Measurements from ENCODE around the gene RBM44. TPM values are rescaled to one million over a fixed set of nuclear protein-coding genes. Genes with fewer than 3 reads are reported as not detected.
"Not testable (repeated sequence)": the region's sequence is repeated elsewhere in the genome, so short reads cannot be mapped to it uniquely, and the experiment has no call there.

Gene RBM44
- total RNA-seq, 1 experiment from 2014 or later, result 0.95 TPM

GRCh38 chr2:237763812-237764211 lies 34.8 kb upstream of the RBM44 start:
- DNase-seq (ENCODE audit: low spot score), result no peak
- ChIA-PET CTCF (no interaction called here), POLR2A (ENCODE audit: low non-redundant PET) (no interaction called here)
- no TSS peak for BruUV-seq (replicated peaks)
- no peaks in the 10 kb centered on the region for H3K4me1 ChIP-seq (ENCODE audit: insufficient read depth, low read length, poor library complexity, severe bottlenecking)
- no peak overlapping the region for H3K27ac ChIP-seq (ENCODE audit: low read depth, low read length, poor library complexity, severe bottlenecking)
- TF ChIP-seq EZH2 (IDR thresholded peaks at IDR 0.05; ENCODE audit: borderline replicate concordance, low read depth, low read length, poor library complexity, severe bottlenecking) (no peak), CTCF (conservative IDR thresholded peaks at IDR 0.05; ENCODE audit: low read depth, low read length) (no peak)
- H3K9me3 ChIP-seq (ENCODE audit: low read depth, low read length, poor library complexity, severe bottlenecking), result no peaks in the 10 kb centered on the region
- intact Hi-C loops (cut with micrococcal nuclease; ENCODE audit: unreplicated experiment), result no loop called here
- no peak overlapping the region for H3K4me3 ChIP-seq (ENCODE audit: low read depth, low read length, poor library complexity, severe bottlenecking)
- H3K36me3 ChIP-seq (ENCODE audit: insufficient read depth, low read length, poor library complexity, severe bottlenecking), result peaks cover 24% of the 10 kb centered on the region
- H3K27me3 ChIP-seq (replicated peaks; ENCODE audit: insufficient read depth, low read depth, low read length, poor library complexity), result no peaks in the 10 kb centered on the region

GRCh38 chr2:237765122-237765521 lies 33.5 kb upstream of the RBM44 start:
- H3K27ac ChIP-seq (ENCODE audit: low read depth, low read length, poor library complexity, severe bottlenecking); H3K4me3 ChIP-seq (ENCODE audit: low read depth, low read length, poor library complexity, severe bottlenecking); H3K9me3 ChIP-seq (ENCODE audit: low read depth, low read length, poor library complexity, severe bottlenecking); CTCF ChIA-PET; H3K27me3 ChIP-seq (replicated peaks; ENCODE audit: insufficient read depth, low read depth, low read length, poor library complexity); BruUV-seq (replicated peaks); POLR2A ChIA-PET (ENCODE audit: low non-redundant PET); intact Hi-C loops (cut with micrococcal nuclease; ENCODE audit: unreplicated experiment); DNase-seq (ENCODE audit: low spot score); H3K4me1 ChIP-seq (ENCODE audit: insufficient read depth, low read length, poor library complexity, severe bottlenecking): not testable (repeated sequence)
- peaks cover 20% of the 10 kb centered on the region for H3K36me3 ChIP-seq (ENCODE audit: insufficient read depth, low read length, poor library complexity, severe bottlenecking)

DNA sequence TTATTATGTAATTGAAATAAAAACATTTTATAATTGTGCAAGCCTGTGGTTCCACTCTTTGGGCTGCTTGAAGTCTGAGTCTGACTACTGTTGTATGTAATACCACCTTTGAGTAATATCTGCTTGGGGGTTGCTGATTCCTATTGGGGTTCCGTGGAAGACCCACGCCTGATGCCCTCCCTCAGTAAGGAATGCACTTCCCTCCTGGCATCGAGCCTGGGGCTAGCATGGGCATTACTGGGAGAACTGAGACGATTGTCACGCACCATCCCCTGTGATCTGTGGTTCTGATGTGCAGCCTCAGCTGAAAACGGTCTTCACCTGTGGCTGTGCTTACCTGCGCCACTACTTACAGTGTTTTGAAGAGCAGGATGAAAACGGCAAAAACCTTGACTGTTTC lies 32.7 kb upstream of the RBM44 start:
- intact Hi-C loops (cut with micrococcal nuclease; ENCODE audit: unreplicated experiment), result no loop called here
- no peak for TF ChIP-seq CTCF (conservative IDR thresholded peaks at IDR 0.05; ENCODE audit: low read depth, low read length)
- TF ChIP-seq EZH2 (IDR thresholded peaks at IDR 0.05; ENCODE audit: borderline replicate concordance, low read depth, low read length, poor library complexity, severe bottlenecking), result no peak
- H3K4me1 ChIP-seq (ENCODE audit: insufficient read depth, low read length, poor library complexity, severe bottlenecking), result no peaks in the 10 kb centered on the region
- ChIA-PET CTCF (no interaction called here), POLR2A (ENCODE audit: low non-redundant PET) (no interaction called here)
- BruUV-seq (replicated peaks), result no TSS peak
- no peak overlapping the region for H3K4me3 ChIP-seq (ENCODE audit: low read depth, low read length, poor library complexity, severe bottlenecking)
- H3K27me3 ChIP-seq (replicated peaks; ENCODE audit: insufficient read depth, low read depth, low read length, poor library complexity), result no peaks in the 10 kb centered on the region
- peaks cover 13% of the 10 kb centered on the region for H3K36me3 ChIP-seq (ENCODE audit: insufficient read depth, low read length, poor library complexity, severe bottlenecking)
- H3K9me3 ChIP-seq (ENCODE audit: low read depth, low read length, poor library complexity, severe bottlenecking), result no peaks in the 10 kb centered on the region
- DNase-seq (ENCODE audit: low spot score), result no peak
- H3K27ac ChIP-seq (ENCODE audit: low read depth, low read length, poor library complexity, severe bottlenecking), result no peak overlapping the region

DNA sequence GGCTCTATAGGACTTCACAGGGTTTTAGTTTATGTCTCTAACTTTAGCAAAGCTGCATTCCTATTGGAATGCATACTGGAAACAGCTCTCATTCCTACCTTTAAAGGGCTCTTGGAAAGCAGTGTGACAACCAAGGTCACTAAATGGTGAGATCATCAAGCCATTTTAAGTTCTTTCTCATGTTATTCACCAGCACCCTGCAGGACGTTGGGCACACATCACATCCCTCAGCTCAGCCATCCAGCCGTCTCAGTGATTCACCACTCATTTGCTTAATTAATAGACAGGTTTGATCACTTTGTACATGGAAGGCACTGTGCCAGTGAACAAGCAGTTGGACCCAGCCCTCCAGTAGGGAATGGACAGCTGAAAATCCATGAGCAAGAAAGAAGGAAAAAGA lies 32.2 kb upstream of the RBM44 start:
- no peak for TF ChIP-seq CTCF (conservative IDR thresholded peaks at IDR 0.05; ENCODE audit: low read depth, low read length)
- no peak for TF ChIP-seq EZH2 (IDR thresholded peaks at IDR 0.05; ENCODE audit: borderline replicate concordance, low read depth, low read length, poor library complexity, severe bottlenecking)
- DNase-seq (ENCODE audit: low spot score), result no peak
- POLR2A ChIA-PET (ENCODE audit: low non-redundant PET), result no interaction called here
- CTCF ChIA-PET, result no interaction called here
- Histone ChIP-seq H3K4me3 (ENCODE audit: low read depth, low read length, poor library complexity, severe bottlenecking) (no peak overlapping the region), H3K36me3 (ENCODE audit: insufficient read depth, low read length, poor library complexity, severe bottlenecking) (peaks cover 9% of the 10 kb centered on the region), H3K27ac (ENCODE audit: low read depth, low read length, poor library complexity, severe bottlenecking) (no peak overlapping the region), H3K9me3 (ENCODE audit: low read depth, low read length, poor library complexity, severe bottlenecking) (no peaks in the 10 kb centered on the region), H3K27me3 (replicated peaks; ENCODE audit: insufficient read depth, low read depth, low read length, poor library complexity) (no peaks in the 10 kb centered on the region), H3K4me1 (ENCODE audit: insufficient read depth, low read length, poor library complexity, severe bottlenecking) (no peaks in the 10 kb centered on the region)
- intact Hi-C loops (cut with micrococcal nuclease; ENCODE audit: unreplicated experiment), result no loop called here
- BruUV-seq (replicated peaks), result no TSS peak
